PC-9 (cell line): Measurements from ENCODE around the gene CYB5R4.
"Not testable (repeated sequence)": the region's sequence is repeated elsewhere in the genome, so short reads cannot be mapped to it uniquely, and the experiment has no call there.

ENCODE experiments used
- CTCF ChIP-seq: fragments of 200-600 bp; sonication (generic); conservative IDR thresholded peaks from 2 replicates; pipeline ENCODE4 v1.6.1; 2017; ENCODE audit warnings: mixed run types, antibody characterized with exemption, mild to moderate bottlenecking, moderate library complexity
- EZH2 ChIP-seq: fragments of 200-600 bp; sonication (generic); IDR thresholded peaks from 2 replicates; pipeline ENCODE4 v1.8.0; 2017; ENCODE audit warnings: antibody characterized with exemption, low read depth

- TF ChIP-seq CTCF, EZH2: not testable (repeated sequence)
Measured at GRCh38 chr6:83947983-83948382, 88.5 kb downstream of the CYB5R4 start.
